Mesothelial cell of epicardium (in vitro differentiated cells): ENCODE measurements around the gene DMD. TPM values are rescaled to one million over a fixed set of nuclear protein-coding genes. Genes with fewer than 3 reads are reported as not detected.

ENCODE experiments used
- DNase-seq, 2 experiments: peaks; one replicate each; pipeline ENCODE4 v3.0.0; 2021; ENCODE audit warnings: low spot score in 2 of 2; ENCODE audit not compliant: unreplicated experiment in 2 of 2
- H3K27ac Mint-ChIP-seq: 2 replicates; pipeline ENCODE4 v1.8.0; 2021; ENCODE audit warnings: mixed read lengths
- H3K27me3 Mint-ChIP-seq: 2 replicates; pipeline ENCODE4 v1.8.0; 2021; ENCODE audit warnings: low read depth, mixed read lengths
- H3K36me3 Mint-ChIP-seq: 2 replicates; pipeline ENCODE4 v1.8.0; 2021; ENCODE audit warnings: mixed read lengths
- H3K4me1 Mint-ChIP-seq: 2 replicates; pipeline ENCODE4 v1.8.0; 2021; ENCODE audit warnings: mixed read lengths
- H3K4me3 Mint-ChIP-seq: 2 replicates; pipeline ENCODE4 v1.8.0; 2021; ENCODE audit warnings: mild to moderate bottlenecking, moderate library complexity, mixed read lengths
- H3K9me3 Mint-ChIP-seq: 2 replicates; pipeline ENCODE4 v1.8.0; 2021; ENCODE audit warnings: mixed read lengths
- CTCF ChIP-seq: fragments of 200-600 bp; sonication (generic); IDR thresholded peaks from one replicate; pipeline ENCODE4 v1.5.0; 2021; ENCODE audit warnings: antibody characterized with exemption; ENCODE audit not compliant: unreplicated experiment
- total RNA-seq: library from RNA; stranded (reverse); gene quantifications from 3 replicates; pipeline ENCODE4 v1.2.1, GENCODE V29; 2021

The DMD gene
- total RNA-seq, 1 donor from 2014 or later, result 79.4 TPM

GRCh38 chrX:31260351-31260750, 1951.0 kb downstream of the DMD start:
- Mint-ChIP-seq H3K4me3 (no peak overlapping the region), H3K27me3 (no peaks in the 10 kb centered on the region), H3K27ac (no peak overlapping the region), H3K4me1 (peaks cover 14% of the 10 kb centered on the region), H3K9me3 (peaks cover 10% of the 10 kb centered on the region), H3K36me3 (peaks cover 6% of the 10 kb centered on the region)
- no peak for TF ChIP-seq CTCF
- no peak for DNase-seq

GRCh38 chrX:31258166-31258565, 1953.2 kb downstream of the DMD start:
- no peak for TF ChIP-seq CTCF
- no peak overlapping the region for H3K27ac Mint-ChIP-seq

GRCh38 chrX:31255310-31256033, 1955.9 kb downstream of the DMD start:
- Mint-ChIP-seq H3K4me1 (peaks cover 1% of the 10 kb centered on the region), H3K9me3 (peaks cover 4% of the 10 kb centered on the region), H3K27me3 (no peaks in the 10 kb centered on the region), H3K27ac (no peak overlapping the region), H3K4me3 (no peak overlapping the region), H3K36me3 (peaks cover 6% of the 10 kb centered on the region)
- no peak for DNase-seq
- TF ChIP-seq CTCF, result no peak

More at GRCh38 chrX:31258166-31258565, 1953.2 kb downstream of the DMD start:
- H3K27me3 Mint-ChIP-seq, result no peaks in the 10 kb centered on the region
- H3K4me1 Mint-ChIP-seq, result peaks cover 1% of the 10 kb centered on the region
- DNase-seq, result no peak
- H3K9me3 Mint-ChIP-seq, result peaks cover 10% of the 10 kb centered on the region
- peaks cover 6% of the 10 kb centered on the region for H3K36me3 Mint-ChIP-seq
- H3K4me3 Mint-ChIP-seq, result no peak overlapping the region

GRCh38 chrX:31252133-31252532, 1959.2 kb downstream of the DMD start:
- H3K27me3 Mint-ChIP-seq, result no peaks in the 10 kb centered on the region
- TF ChIP-seq CTCF, result no peak
- peaks cover 7% of the 10 kb centered on the region for H3K36me3 Mint-ChIP-seq
- no peak for DNase-seq
- peaks cover 18% of the 10 kb centered on the region for H3K9me3 Mint-ChIP-seq
- H3K27ac Mint-ChIP-seq, result no peak overlapping the region
- no peak overlapping the region for H3K4me3 Mint-ChIP-seq
- peaks cover 1% of the 10 kb centered on the region for H3K4me1 Mint-ChIP-seq

- Mint-ChIP-seq H3K9me3 (peaks cover 21% of the 10 kb centered on the region), H3K27ac (no peak overlapping the region), H3K27me3 (no peaks in the 10 kb centered on the region), H3K36me3 (peaks cover 4% of the 10 kb centered on the region), H3K4me3 (no peak overlapping the region), H3K4me1 (peaks cover 1% of the 10 kb centered on the region)
- TF ChIP-seq CTCF, result no peak
- no peak for DNase-seq
Observed at GRCh38 chrX:31251336-31251735, 1960.0 kb downstream of the DMD start.
